GM12892 (cell line): ENCODE data around the gene PFKL.

ENCODE experiments used
- POLR2A ChIP-seq: IDR thresholded peaks from 2 replicates; pipeline ENCODE4 v1.6.1; 2011; ENCODE audit warnings: low read depth, low read length, control low read depth
- POLR2AphosphoS5 ChIP-seq: IDR thresholded peaks from 2 replicates; pipeline ENCODE4 v1.6.1; 2011; ENCODE audit warnings: low read depth, low read length, control low read depth

- TF ChIP-seq POLR2A = no peak
- TF ChIP-seq POLR2AphosphoS5 = no peak
These were observed 22.9 kb downstream of the PFKL start for GRCh38 chr21:44322621-44323325.
